Astrocyte (in vitro differentiated cells and primary cell): ENCODE results near the gene PSRC1. TPM values are rescaled to one million over a fixed set of nuclear protein-coding genes. Genes with fewer than 3 reads are reported as not detected.

Experiments used
- DNase-seq: peaks from one replicate; pipeline ENCODE4 v3.0.0-alpha.2; 2010; ENCODE audit warnings: low read depth
- FAIRE-seq: peaks from 2 replicates; lab custom pipeline; 2011; peaks lifted over from hg19 to GRCh38; lab: Jason Lieb, UNC
- H2AFZ ChIP-seq: 2 replicates; pipeline ENCODE4 v1.6.0; 2012; ENCODE audit warnings: low read depth, low read length, inconsistent platforms
- H3K27ac ChIP-seq: 2 replicates; pipeline ENCODE4 v1.5.1; 2011; ENCODE audit warnings: low read depth, low read length, inconsistent platforms
- H3K27me3 ChIP-seq: 2 replicates; pipeline ENCODE4 v1.6.0; 2011; ENCODE audit warnings: low read length, inconsistent platforms; ENCODE audit not compliant: insufficient read depth
- H3K36me3 ChIP-seq: 2 replicates; pipeline ENCODE4 v1.5.1; 2011; ENCODE audit warnings: low read length, inconsistent platforms; ENCODE audit not compliant: insufficient read depth
- H3K4me1 ChIP-seq: 2 replicates; pipeline ENCODE4 v1.5.1; 2011; ENCODE audit warnings: low read length, inconsistent platforms; ENCODE audit not compliant: insufficient read depth
- H3K4me2 ChIP-seq: 2 replicates; pipeline ENCODE4 v1.6.0; 2012; ENCODE audit warnings: low read length, inconsistent platforms
- H3K4me3 ChIP-seq: 2 replicates; pipeline ENCODE4 v1.5.1; 2011; ENCODE audit warnings: low read depth, mild to moderate bottlenecking, low read length, inconsistent platforms; ENCODE audit not compliant: insufficient read depth
- H3K79me2 ChIP-seq: 2 replicates; pipeline ENCODE4 v1.6.0; 2012; ENCODE audit warnings: mild to moderate bottlenecking, low read length, inconsistent platforms; ENCODE audit not compliant: insufficient read depth
- H3K9ac ChIP-seq: 2 replicates; pipeline ENCODE4 v1.6.0; 2012; ENCODE audit warnings: mild to moderate bottlenecking, low read length, inconsistent platforms
- H3K9me3 ChIP-seq: 2 replicates; pipeline ENCODE4 v1.5.1; 2012; ENCODE audit warnings: low read depth, mild to moderate bottlenecking, low read length, inconsistent platforms; ENCODE audit not compliant: insufficient read depth
- H4K20me1 ChIP-seq: 2 replicates; pipeline ENCODE4 v1.6.0; 2012; ENCODE audit warnings: low read length, inconsistent platforms; ENCODE audit not compliant: insufficient read depth
- H3K27ac Mint-ChIP-seq: one replicate; pipeline ENCODE4 v1.8.0; 2021; ENCODE audit warnings: mild to moderate bottlenecking, mixed read lengths; ENCODE audit not compliant: unreplicated experiment
- H3K27me3 Mint-ChIP-seq: one replicate; pipeline ENCODE4 v1.8.0; 2021; ENCODE audit warnings: low read depth, mixed read lengths; ENCODE audit not compliant: unreplicated experiment
- H3K36me3 Mint-ChIP-seq: one replicate; pipeline ENCODE4 v1.8.0; 2021; ENCODE audit warnings: low read depth, mixed read lengths; ENCODE audit not compliant: unreplicated experiment
- H3K4me1 Mint-ChIP-seq: one replicate; pipeline ENCODE4 v1.8.0; 2021; ENCODE audit warnings: low read depth, mixed read lengths; ENCODE audit not compliant: unreplicated experiment
- H3K4me3 Mint-ChIP-seq: one replicate; pipeline ENCODE4 v1.8.0; 2021; ENCODE audit warnings: mild to moderate bottlenecking, moderate library complexity, mixed read lengths; ENCODE audit not compliant: unreplicated experiment
- H3K9me3 Mint-ChIP-seq: one replicate; pipeline ENCODE4 v1.8.0; 2021; ENCODE audit warnings: mild to moderate bottlenecking, mixed read lengths; ENCODE audit not compliant: unreplicated experiment
- EZH2 ChIP-seq: IDR thresholded peaks from 2 replicates; pipeline ENCODE4 v1.6.1; 2012; ENCODE audit warnings: mild to moderate bottlenecking, low read length, inconsistent platforms; ENCODE audit not compliant: insufficient read depth
- total RNA-seq: library from RNA; stranded (reverse); gene quantifications from 2 replicates; pipeline ENCODE4 v1.2.1, GENCODE V29; 2021
- TF ChIP-seq, protein P1 (sequence below): IDR thresholded peaks from 2 replicates; pipeline ENCODE4 v1.5.1; 2011; ENCODE audit warnings: low read depth, mild to moderate bottlenecking, inconsistent platforms, low read length, moderate library complexity; ENCODE audit not compliant: insufficient read depth

PSRC1 gene
- total RNA-seq, 1 donor from 2014 or later, result 7.7 TPM

DNA sequence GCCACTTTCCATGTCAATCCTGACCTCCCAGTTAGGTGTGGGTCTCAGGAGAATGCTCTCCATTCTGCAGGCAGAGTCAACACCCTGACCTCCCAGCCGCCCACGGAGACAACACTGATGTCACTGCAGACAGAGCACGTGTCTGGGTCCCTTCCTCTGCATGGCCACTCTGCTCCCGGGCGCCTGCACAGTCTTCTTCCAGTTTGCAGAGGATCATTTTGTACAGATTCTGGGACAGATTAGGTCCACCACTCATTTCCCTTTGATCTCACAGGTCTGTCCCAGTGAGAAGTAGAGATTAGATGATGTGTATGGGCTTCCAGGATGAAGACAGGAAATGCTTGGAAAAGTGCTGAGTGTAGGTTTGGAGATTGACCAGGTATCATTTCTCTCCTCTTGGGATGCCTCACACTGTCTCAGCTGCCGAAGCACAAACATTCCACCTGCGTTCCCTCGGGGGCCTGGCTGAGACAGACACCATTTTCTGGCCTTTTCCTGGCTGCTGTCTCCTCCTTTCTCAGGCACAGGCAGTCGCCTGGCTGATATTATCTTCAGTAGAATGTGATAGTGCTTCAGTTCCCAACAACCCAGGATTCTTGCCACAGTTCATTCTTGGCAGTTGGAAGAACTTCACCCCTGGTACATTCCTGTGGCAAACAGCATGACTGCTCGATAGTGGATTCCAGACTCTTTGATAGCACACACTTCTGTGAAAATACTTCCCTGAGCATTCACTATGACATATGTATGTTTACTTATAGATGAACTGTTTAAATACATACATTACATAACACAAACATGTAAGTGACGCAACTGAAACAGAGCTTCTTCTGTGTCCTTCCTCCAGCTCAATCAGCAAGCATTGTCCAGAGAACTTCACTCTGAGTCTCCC, 16.0 kb upstream of the PSRC1 start:
- TF ChIP-seq, protein P1, sequence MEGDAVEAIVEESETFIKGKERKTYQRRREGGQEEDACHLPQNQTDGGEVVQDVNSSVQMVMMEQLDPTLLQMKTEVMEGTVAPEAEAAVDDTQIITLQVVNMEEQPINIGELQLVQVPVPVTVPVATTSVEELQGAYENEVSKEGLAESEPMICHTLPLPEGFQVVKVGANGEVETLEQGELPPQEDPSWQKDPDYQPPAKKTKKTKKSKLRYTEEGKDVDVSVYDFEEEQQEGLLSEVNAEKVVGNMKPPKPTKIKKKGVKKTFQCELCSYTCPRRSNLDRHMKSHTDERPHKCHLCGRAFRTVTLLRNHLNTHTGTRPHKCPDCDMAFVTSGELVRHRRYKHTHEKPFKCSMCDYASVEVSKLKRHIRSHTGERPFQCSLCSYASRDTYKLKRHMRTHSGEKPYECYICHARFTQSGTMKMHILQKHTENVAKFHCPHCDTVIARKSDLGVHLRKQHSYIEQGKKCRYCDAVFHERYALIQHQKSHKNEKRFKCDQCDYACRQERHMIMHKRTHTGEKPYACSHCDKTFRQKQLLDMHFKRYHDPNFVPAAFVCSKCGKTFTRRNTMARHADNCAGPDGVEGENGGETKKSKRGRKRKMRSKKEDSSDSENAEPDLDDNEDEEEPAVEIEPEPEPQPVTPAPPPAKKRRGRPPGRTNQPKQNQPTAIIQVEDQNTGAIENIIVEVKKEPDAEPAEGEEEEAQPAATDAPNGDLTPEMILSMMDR, result no peak
- TF ChIP-seq EZH2, result no peak
- H3K4me1 ChIP-seq, result peaks cover 29% of the 10 kb centered on the region
- no peaks in the 10 kb centered on the region for H3K9me3 ChIP-seq
- peak overlapping the region; percentile 12 for H3K4me3 ChIP-seq
- DNase-seq (peak; percentile 95), FAIRE-seq (peak; percentile 94)
- H3K4me3 Mint-ChIP-seq, result peak overlapping the region; percentile 62
- no peaks in the 10 kb centered on the region for H4K20me1 ChIP-seq
- peak overlapping the region; percentile 55 for H2AFZ ChIP-seq
- peaks cover 31% of the 10 kb centered on the region for H3K4me1 Mint-ChIP-seq
- no peaks in the 10 kb centered on the region for H3K36me3 ChIP-seq
- peaks cover 1% of the 10 kb centered on the region for H3K36me3 Mint-ChIP-seq
- H3K27ac Mint-ChIP-seq, result peak overlapping the region; percentile 95
- H3K27me3 ChIP-seq, result no peaks in the 10 kb centered on the region
- H3K27ac ChIP-seq, result peak overlapping the region; percentile 83
- H3K4me2 ChIP-seq, result peak overlapping the region; percentile 72
- no peaks in the 10 kb centered on the region for H3K27me3 Mint-ChIP-seq
- no peaks in the 10 kb centered on the region for H3K9me3 Mint-ChIP-seq
- peak overlapping the region; percentile 65 for H3K9ac ChIP-seq
- no peaks in the 10 kb centered on the region for H3K79me2 ChIP-seq

DNA sequence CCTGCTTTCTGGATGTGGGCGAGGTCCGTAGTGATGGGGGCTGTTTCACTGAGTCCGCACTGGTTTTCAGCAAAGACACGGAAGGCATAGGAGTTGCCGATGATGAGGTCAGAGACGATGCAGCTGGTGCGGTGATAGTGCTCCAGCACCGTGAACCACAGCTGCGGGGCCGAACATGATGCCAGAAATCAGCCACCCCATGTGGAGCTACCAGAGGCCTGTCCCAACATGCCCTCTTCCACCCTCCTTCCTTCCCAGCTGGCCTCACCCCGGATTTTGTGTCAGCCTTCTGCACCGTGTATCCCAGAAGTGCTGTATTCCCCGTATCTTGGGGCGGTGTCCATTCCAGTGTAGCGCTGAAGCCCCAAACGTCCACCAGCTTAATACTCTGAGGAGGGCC, 13.8 kb upstream of the PSRC1 start:
- Histone ChIP-seq H3K27me3 (no peaks in the 10 kb centered on the region), H3K4me1 (peaks cover 29% of the 10 kb centered on the region), H3K36me3 (no peaks in the 10 kb centered on the region), H3K27ac (no peak overlapping the region), H2AFZ (no peak overlapping the region), H4K20me1 (no peaks in the 10 kb centered on the region), H3K9me3 (no peaks in the 10 kb centered on the region), H3K4me3 (no peak overlapping the region), H3K4me2 (no peak overlapping the region), H3K9ac (no peak overlapping the region), H3K79me2 (no peaks in the 10 kb centered on the region)
- Mint-ChIP-seq H3K4me3 (no peak overlapping the region), H3K9me3 (no peaks in the 10 kb centered on the region), H3K36me3 (peaks cover 1% of the 10 kb centered on the region), H3K27ac (peak overlapping the region; percentile 72), H3K4me1 (peaks cover 31% of the 10 kb centered on the region), H3K27me3 (no peaks in the 10 kb centered on the region)
- DNase-seq (no peak), FAIRE-seq (no peak)
- TF ChIP-seq, protein P1, result no peak
